Measurements from ENCODE around the gene SLC35G2. TPM values are rescaled to one million over a fixed set of nuclear protein-coding genes. Genes with fewer than 3 reads are reported as not detected.

Gene SLC35G2
- total RNA-seq, 1 experiment from 2014 or later: 6.6 TPM

GRCh38 chr3:136780741-136781140 is 38.2 kb upstream of the SLC35G2 start:
- H3K4me1 Mint-ChIP-seq: no peaks in the 10 kb centered on the region

More at GRCh38 chr3:136780741-136781140, 38.2 kb upstream of the SLC35G2 start:
- Histone ChIP-seq H2BK20ac (ENCODE audit: low read depth, low read length, poor library complexity, severe bottlenecking) (no peak overlapping the region), H2BK12ac (ENCODE audit: insufficient read length, low read depth, low read length) (no peak overlapping the region), H3K23ac (ENCODE audit: insufficient read length, low read depth, low read length) (no peak overlapping the region), H3K27ac (ENCODE audit: insufficient read length, low read depth, low read length) (no peak overlapping the region), H4K91ac (ENCODE audit: insufficient read length, low read depth, low read length) (no peak overlapping the region), H2AFZ (ENCODE audit: low read length) (no peak overlapping the region), H3K4me1 (ENCODE audit: insufficient read depth, low read length) (no peaks in the 10 kb centered on the region), H2BK15ac (ENCODE audit: low read depth, low read length) (no peak overlapping the region), H4K8ac (replicated peaks; ENCODE audit: insufficient read length, low read depth, low read length) (no peak overlapping the region), H3K18ac (ENCODE audit: insufficient read length, low read depth, low read length) (no peak overlapping the region), H4K20me1 (ENCODE audit: control insufficient read depth, insufficient read depth, insufficient read length) (no peaks in the 10 kb centered on the region), H2BK120ac (ENCODE audit: low read depth, low read length, poor library complexity, severe bottlenecking) (no peak overlapping the region), H3K9me3 (ENCODE audit: control insufficient read depth, low read depth, low read length) (no peaks in the 10 kb centered on the region), H3K79me2 (ENCODE audit: insufficient read depth, low read length) (no peaks in the 10 kb centered on the region), H2BK5ac (ENCODE audit: insufficient read length, low read length) (no peak overlapping the region), H3K23me2 (ENCODE audit: insufficient read length, low read depth, low read length, poor library complexity, severe bottlenecking) (no peaks in the 10 kb centered on the region), H4K5ac (ENCODE audit: insufficient read length, low read depth, low read length) (no peak overlapping the region), H3K79me1 (ENCODE audit: insufficient read depth, low read depth, low read length, poor library complexity, severe bottlenecking) (no peaks in the 10 kb centered on the region), H3T11ph (ENCODE audit: low read length) (no peak overlapping the region), H3K4me2 (ENCODE audit: insufficient read depth, insufficient read length, low read length) (no peak overlapping the region), H3K27me3 (ENCODE audit: insufficient read depth, low read length) (no peaks in the 10 kb centered on the region), H3K14ac (ENCODE audit: insufficient read depth, low read length) (no peak overlapping the region), H3K9ac (ENCODE audit: extremely low read depth, insufficient read length, low read length) (no peak overlapping the region), H2AK5ac (ENCODE audit: insufficient read length, low read length) (no peak overlapping the region), H3K4ac (ENCODE audit: low read depth, low read length) (no peak overlapping the region), H3K56ac (ENCODE audit: insufficient read length, low read depth, low read length) (no peak overlapping the region)
- H3K4me3 Mint-ChIP-seq: no peak overlapping the region
- TF ChIP-seq CTCF (conservative IDR thresholded peaks at IDR 0.05): no peak
- H3K9me3 Mint-ChIP-seq: no peaks in the 10 kb centered on the region
- no peak for DNase-seq
- no peaks in the 10 kb centered on the region for H3K27me3 Mint-ChIP-seq (ENCODE audit: low read depth)
- H3K36me3 Mint-ChIP-seq (ENCODE audit: insufficient read depth in 1 of 3, low read depth in 3 of 3): no peaks in the 10 kb centered on the region
- no CpG with 5 or more reads among the region's 4 CpGs for WGBS (ENCODE audit: extremely low coverage, insufficient read length, low lambda C conversion rate)
- no peak overlapping the region for H3K27ac Mint-ChIP-seq

Data from H9 (cell line).